Activated CD4-positive, alpha-beta T cell treated with anti-CD3 and anti-CD28 coated beads, Interleukin-2, amount 50 U/mL, for 1 hour (primary cell): ENCODE results near the gene EYS.
"Not testable (repeated sequence)": the region's sequence is repeated elsewhere in the genome, so short reads cannot be mapped to it uniquely, and the experiment has no call there.

Experiments
- DNase-seq: peaks from one replicate; pipeline ENCODE4 v3.0.0-alpha.2; 2020

The EYS gene

GRCh38 chr6:64263778-64264177, 1443.2 kb downstream of the EYS start:
- no peak for DNase-seq

GRCh38 chr6:64259372-64259771, 1447.7 kb downstream of the EYS start:
- no peak for DNase-seq

GRCh38 chr6:64258752-64259151, 1448.3 kb downstream of the EYS start:
- no peak for DNase-seq

- no peak for DNase-seq
These were observed 1448.7 kb downstream of the EYS start for GRCh38 chr6:64258302-64258701.

- no peak for DNase-seq
These were observed 1449.4 kb downstream of the EYS start for GRCh38 chr6:64257586-64257985.

- DNase-seq: no peak
These were observed 1450.5 kb downstream of the EYS start for GRCh38 chr6:64256483-64256882.

GRCh38 chr6:64255000-64255399, 1452.0 kb downstream of the EYS start:
- no peak for DNase-seq

- no peak for DNase-seq
These were observed 1452.5 kb downstream of the EYS start for GRCh38 chr6:64254558-64254957.

- no peak for DNase-seq
These were observed 1454.8 kb downstream of the EYS start for GRCh38 chr6:64252256-64252655.

GRCh38 chr6:64250126-64250525, 1456.9 kb downstream of the EYS start:
- DNase-seq: no peak

- DNase-seq: no peak
These were observed 1457.9 kb downstream of the EYS start for GRCh38 chr6:64249115-64249514.

- DNase-seq: no peak
These were observed 1463.4 kb downstream of the EYS start for GRCh38 chr6:64243618-64244017.

GRCh38 chr6:64238908-64239307, 1468.1 kb downstream of the EYS start:
- not testable (repeated sequence) for DNase-seq

GRCh38 chr6:64238071-64238470, 1469.0 kb downstream of the EYS start:
- DNase-seq: no peak

GRCh38 chr6:64233746-64234145, 1473.3 kb downstream of the EYS start:
- DNase-seq: no peak

- no peak for DNase-seq
These were observed 1475.1 kb downstream of the EYS start for GRCh38 chr6:64231928-64232327.

GRCh38 chr6:64230530-64230929, 1476.5 kb downstream of the EYS start:
- no peak for DNase-seq

GRCh38 chr6:64227863-64228262, 1479.2 kb downstream of the EYS start:
- no peak for DNase-seq

- DNase-seq: no peak
These were observed 1481.5 kb downstream of the EYS start for GRCh38 chr6:64225503-64225902.

- no peak for DNase-seq
These were observed 1482.2 kb downstream of the EYS start for GRCh38 chr6:64224819-64225218.

GRCh38 chr6:64221776-64222175, 1485.2 kb downstream of the EYS start:
- DNase-seq: no peak

- no peak for DNase-seq
These were observed 1486.2 kb downstream of the EYS start for GRCh38 chr6:64220801-64221200.

GRCh38 chr6:64217721-64218620, 1489.1 kb downstream of the EYS start:
- DNase-seq: no peak

GRCh38 chr6:64214373-64214772, 1492.7 kb downstream of the EYS start:
- no peak for DNase-seq

- no peak for DNase-seq
These were observed 1493.3 kb downstream of the EYS start for GRCh38 chr6:64213697-64214096.
